Osteocyte (in vitro differentiated cells): Measurements from ENCODE around the gene CNNM2. TPM values are rescaled to one million over a fixed set of nuclear protein-coding genes. Genes with fewer than 3 reads are reported as not detected.

Experiments used
- DNase-seq: peaks from one replicate; pipeline ENCODE4 v3.0.0; 2021; ENCODE audit warnings: mixed read lengths; ENCODE audit not compliant: unreplicated experiment; ENCODE audit errors: extremely low spot score
- H3K27ac Mint-ChIP-seq: one replicate; pipeline ENCODE4 v1.8.0; 2021; ENCODE audit warnings: mild to moderate bottlenecking, mixed read lengths; ENCODE audit not compliant: unreplicated experiment
- H3K27me3 Mint-ChIP-seq: one replicate; pipeline ENCODE4 v1.8.0; 2021; ENCODE audit warnings: mixed read lengths; ENCODE audit not compliant: unreplicated experiment
- H3K36me3 Mint-ChIP-seq: one replicate; pipeline ENCODE4 v1.8.0; 2021; ENCODE audit warnings: mixed read lengths; ENCODE audit not compliant: unreplicated experiment
- H3K4me1 Mint-ChIP-seq: one replicate; pipeline ENCODE4 v1.8.0; 2021; ENCODE audit warnings: mixed read lengths; ENCODE audit not compliant: unreplicated experiment
- H3K4me3 Mint-ChIP-seq: one replicate; pipeline ENCODE4 v1.8.0; 2021; ENCODE audit warnings: mild to moderate bottlenecking, moderate library complexity, mixed read lengths; ENCODE audit not compliant: unreplicated experiment
- H3K9me3 Mint-ChIP-seq: one replicate; pipeline ENCODE4 v1.8.0; 2021; ENCODE audit warnings: mixed read lengths; ENCODE audit not compliant: unreplicated experiment
- CTCF ChIP-seq: fragments of 200-600 bp; sonication (generic); IDR thresholded peaks from 2 replicates; pipeline ENCODE4 v1.5.0; 2021; ENCODE audit warnings: antibody characterized with exemption, mild to moderate bottlenecking, moderate library complexity
- total RNA-seq: library from RNA; stranded (reverse); gene quantifications from 2 replicates; pipeline ENCODE4 v1.2.1, GENCODE V29; 2021

Gene CNNM2
- total RNA-seq, 1 donor from 2014 or later = 11.7 TPM

GRCh38 chr10:102872163-102872562 is 45.9 kb upstream of the CNNM2 start:
- TF ChIP-seq CTCF = no peak
- no peak overlapping the region for H3K27ac Mint-ChIP-seq
- H3K9me3 Mint-ChIP-seq = no peaks in the 10 kb centered on the region
- H3K36me3 Mint-ChIP-seq = no peaks in the 10 kb centered on the region
- no peak overlapping the region for H3K4me3 Mint-ChIP-seq
- H3K27me3 Mint-ChIP-seq = no peaks in the 10 kb centered on the region
- DNase-seq = peak; percentile 11
- peaks cover 17% of the 10 kb centered on the region for H3K4me1 Mint-ChIP-seq

GRCh38 chr10:102876747-102877153 is 41.3 kb upstream of the CNNM2 start:
- TF ChIP-seq CTCF = no peak
- H3K36me3 Mint-ChIP-seq = peaks cover 8% of the 10 kb centered on the region
- no peak overlapping the region for H3K27ac Mint-ChIP-seq
- no peaks in the 10 kb centered on the region for H3K9me3 Mint-ChIP-seq
- no peaks in the 10 kb centered on the region for H3K4me1 Mint-ChIP-seq
- peak; percentile 6 for DNase-seq
- no peaks in the 10 kb centered on the region for H3K27me3 Mint-ChIP-seq
- H3K4me3 Mint-ChIP-seq = no peak overlapping the region

GRCh38 chr10:102878629-102879028 is 39.5 kb upstream of the CNNM2 start:
- Mint-ChIP-seq H3K27me3 (no peaks in the 10 kb centered on the region), H3K9me3 (no peaks in the 10 kb centered on the region), H3K4me1 (no peaks in the 10 kb centered on the region), H3K36me3 (peaks cover 8% of the 10 kb centered on the region), H3K4me3 (no peak overlapping the region), H3K27ac (no peak overlapping the region)
- TF ChIP-seq CTCF = no peak
- DNase-seq = no peak

- H3K4me1 Mint-ChIP-seq = no peaks in the 10 kb centered on the region
- peaks cover 8% of the 10 kb centered on the region for H3K36me3 Mint-ChIP-seq
- no peak for DNase-seq
- no peaks in the 10 kb centered on the region for H3K27me3 Mint-ChIP-seq
- H3K4me3 Mint-ChIP-seq = no peak overlapping the region
- H3K9me3 Mint-ChIP-seq = no peaks in the 10 kb centered on the region
- no peak for TF ChIP-seq CTCF
- H3K27ac Mint-ChIP-seq = no peak overlapping the region
These were observed 37.8 kb upstream of the CNNM2 start for GRCh38 chr10:102880256-102880655.

- DNase-seq = no peak
- H3K9me3 Mint-ChIP-seq = peaks cover 7% of the 10 kb centered on the region
- TF ChIP-seq CTCF = no peak
- no peaks in the 10 kb centered on the region for H3K4me1 Mint-ChIP-seq
- H3K36me3 Mint-ChIP-seq = peaks cover 10% of the 10 kb centered on the region
- H3K27ac Mint-ChIP-seq = no peak overlapping the region
- H3K27me3 Mint-ChIP-seq = no peaks in the 10 kb centered on the region
- no peak overlapping the region for H3K4me3 Mint-ChIP-seq
These were observed 30.0 kb upstream of the CNNM2 start for GRCh38 chr10:102888048-102888447.
